Activated CD8-positive, alpha-beta T cell treated with anti-CD3 and anti-CD28 coated beads, Interleukin-2, amount 10 ng/mL, durations not matched to agents 7 days and 5 days (primary cell): Measurements from ENCODE around the gene ZNF366. TPM values are rescaled to one million over a fixed set of nuclear protein-coding genes. Genes with fewer than 3 reads are reported as not detected.

Experiments
- total RNA-seq, 2 experiments: library from RNA; stranded (reverse); gene quantifications; one replicate each; pipeline ENCODE4 v1.2.3, GENCODE V29; 2021

The ZNF366 gene
- total RNA-seq, 2 experiments from 2014 or later = not detected

Other genes starting within 250 kb of the ZNF366 start
- 10 to 100 TPM; 48.2 to 53.9 TPM for gene MRPS27, start 187.2 kb downstream of the ZNF366 start, total RNA-seq
- 1 to 10 TPM; 8.4 to 9.5 TPM for gene PTCD2, start 187.0 kb downstream of the ZNF366 start, total RNA-seq